ENCODE measurements around the gene CCDC73.

CCDC73 gene

GRCh38 chr11:32643526-32643925, 150.9 kb downstream of the CCDC73 start:
- Histone ChIP-seq H3K27ac (replicated peaks) (no peak overlapping the region), H3K27me3 (ENCODE audit: insufficient read depth, poor library complexity, severe bottlenecking) (no peaks in the 10 kb centered on the region), H3K4me3 (replicated peaks; ENCODE audit: insufficient read depth, low read length) (no peak overlapping the region)
- DNase-seq (ENCODE audit: low read depth in 1 of 2, low spot score in 1 of 2), result no peak
- TF ChIP-seq, protein P1, sequence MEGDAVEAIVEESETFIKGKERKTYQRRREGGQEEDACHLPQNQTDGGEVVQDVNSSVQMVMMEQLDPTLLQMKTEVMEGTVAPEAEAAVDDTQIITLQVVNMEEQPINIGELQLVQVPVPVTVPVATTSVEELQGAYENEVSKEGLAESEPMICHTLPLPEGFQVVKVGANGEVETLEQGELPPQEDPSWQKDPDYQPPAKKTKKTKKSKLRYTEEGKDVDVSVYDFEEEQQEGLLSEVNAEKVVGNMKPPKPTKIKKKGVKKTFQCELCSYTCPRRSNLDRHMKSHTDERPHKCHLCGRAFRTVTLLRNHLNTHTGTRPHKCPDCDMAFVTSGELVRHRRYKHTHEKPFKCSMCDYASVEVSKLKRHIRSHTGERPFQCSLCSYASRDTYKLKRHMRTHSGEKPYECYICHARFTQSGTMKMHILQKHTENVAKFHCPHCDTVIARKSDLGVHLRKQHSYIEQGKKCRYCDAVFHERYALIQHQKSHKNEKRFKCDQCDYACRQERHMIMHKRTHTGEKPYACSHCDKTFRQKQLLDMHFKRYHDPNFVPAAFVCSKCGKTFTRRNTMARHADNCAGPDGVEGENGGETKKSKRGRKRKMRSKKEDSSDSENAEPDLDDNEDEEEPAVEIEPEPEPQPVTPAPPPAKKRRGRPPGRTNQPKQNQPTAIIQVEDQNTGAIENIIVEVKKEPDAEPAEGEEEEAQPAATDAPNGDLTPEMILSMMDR (IDR thresholded peaks at IDR 0.05; ENCODE audit: insufficient read depth, low read length), result no peak
- no peak for TF ChIP-seq GABPA (IDR thresholded peaks at IDR 0.05; ENCODE audit: low read depth)
- no peak for TF ChIP-seq SPI1 (IDR thresholded peaks at IDR 0.05; ENCODE audit: borderline replicate concordance, low read depth)
- no peak for TF ChIP-seq REST (IDR thresholded peaks at IDR 0.05; ENCODE audit: insufficient replicate concordance, low read depth)
- TF ChIP-seq POLR2AphosphoS5 (IDR thresholded peaks at IDR 0.05; ENCODE audit: low read depth), result no peak

DNA sequence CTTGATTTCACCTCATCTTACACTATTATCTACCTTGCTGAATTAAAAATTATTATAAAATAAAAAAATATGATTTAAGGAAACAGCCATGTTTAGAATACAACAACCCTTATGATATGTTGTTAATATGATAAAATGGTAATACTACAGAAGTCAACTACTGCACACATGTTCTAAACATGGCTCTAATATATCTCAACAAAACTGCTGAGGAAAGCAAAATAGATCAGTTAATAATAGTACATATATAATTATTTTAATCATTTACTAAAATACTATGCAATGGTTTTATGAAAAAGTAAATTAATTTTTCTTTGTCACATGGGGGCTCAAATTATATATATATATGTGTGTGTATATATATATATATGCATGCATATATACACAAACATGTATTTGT, 153.1 kb downstream of the CCDC73 start:
- Histone ChIP-seq H3K27me3 (ENCODE audit: insufficient read depth, poor library complexity, severe bottlenecking) (no peaks in the 10 kb centered on the region), H3K4me3 (replicated peaks; ENCODE audit: insufficient read depth, low read length) (no peak overlapping the region), H3K27ac (replicated peaks) (no peak overlapping the region)
- no peak for DNase-seq (ENCODE audit: low read depth in 1 of 2, low spot score in 1 of 2)
- TF ChIP-seq SPI1 (IDR thresholded peaks at IDR 0.05; ENCODE audit: borderline replicate concordance, low read depth) (no peak), GABPA (IDR thresholded peaks at IDR 0.05; ENCODE audit: low read depth) (no peak), REST (IDR thresholded peaks at IDR 0.05; ENCODE audit: insufficient replicate concordance, low read depth) (no peak), POLR2AphosphoS5 (IDR thresholded peaks at IDR 0.05; ENCODE audit: low read depth) (no peak)
- TF ChIP-seq, protein P1 (IDR thresholded peaks at IDR 0.05; ENCODE audit: insufficient read depth, low read length), result no peak

DNA sequence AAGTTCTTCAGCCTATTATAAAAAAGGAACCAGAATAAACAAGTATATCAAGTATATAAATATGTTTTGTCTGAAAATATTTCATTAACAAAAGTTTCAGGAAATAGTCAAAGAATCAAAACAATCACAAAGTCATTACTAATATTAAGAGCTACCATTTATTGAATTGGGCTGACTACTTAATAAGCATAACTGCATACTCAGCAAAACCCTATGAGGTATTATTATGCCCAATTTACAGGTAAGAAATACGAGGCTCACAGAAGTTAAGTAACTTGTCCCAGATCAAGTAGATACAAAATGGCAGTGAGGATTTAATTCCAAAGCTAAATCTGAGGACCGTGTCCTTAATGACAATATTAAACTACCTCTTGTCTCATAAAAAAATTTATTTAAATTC, 158.6 kb downstream of the CCDC73 start:
- Histone ChIP-seq H3K4me3 (replicated peaks; ENCODE audit: insufficient read depth, low read length) (no peak overlapping the region), H3K27me3 (ENCODE audit: insufficient read depth, poor library complexity, severe bottlenecking) (no peaks in the 10 kb centered on the region), H3K27ac (replicated peaks) (no peak overlapping the region)
- TF ChIP-seq REST (IDR thresholded peaks at IDR 0.05; ENCODE audit: insufficient replicate concordance, low read depth) (no peak), GABPA (IDR thresholded peaks at IDR 0.05; ENCODE audit: low read depth) (no peak), POLR2AphosphoS5 (IDR thresholded peaks at IDR 0.05; ENCODE audit: low read depth) (no peak), SPI1 (IDR thresholded peaks at IDR 0.05; ENCODE audit: borderline replicate concordance, low read depth) (no peak)
- TF ChIP-seq, protein P1 (IDR thresholded peaks at IDR 0.05; ENCODE audit: insufficient read depth, low read length), result no peak
- DNase-seq (ENCODE audit: low read depth in 1 of 2, low spot score in 1 of 2), result no peak
